Measurements from ENCODE around the gene RTL9.
"Not testable (repeated sequence)": the region's sequence is repeated elsewhere in the genome, so short reads cannot be mapped to it uniquely, and the experiment has no call there.

Gene RTL9

DNA sequence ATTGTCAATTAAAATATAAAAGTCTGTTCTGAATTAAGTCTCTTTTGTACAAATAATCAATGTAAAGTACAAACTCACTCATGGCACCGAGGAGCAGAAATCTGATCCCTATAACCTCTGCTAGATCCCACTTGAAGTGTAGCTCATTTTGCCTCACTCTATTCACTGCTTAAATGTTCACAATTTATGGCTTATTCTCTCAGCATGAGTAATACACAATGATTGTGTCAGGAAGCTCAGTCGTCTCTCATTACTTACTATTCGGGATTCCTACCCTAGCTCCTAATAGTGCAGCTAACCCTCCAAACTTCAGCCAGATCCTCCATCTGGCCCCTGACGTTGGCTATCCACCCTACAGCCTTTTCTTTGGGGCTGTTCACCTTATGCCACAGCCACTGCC lies 36.0 kb upstream of the RTL9 start:
- no peak for DNase-seq (ENCODE audit: extremely low read depth, low read depth)
- TF ChIP-seq, protein P1, sequence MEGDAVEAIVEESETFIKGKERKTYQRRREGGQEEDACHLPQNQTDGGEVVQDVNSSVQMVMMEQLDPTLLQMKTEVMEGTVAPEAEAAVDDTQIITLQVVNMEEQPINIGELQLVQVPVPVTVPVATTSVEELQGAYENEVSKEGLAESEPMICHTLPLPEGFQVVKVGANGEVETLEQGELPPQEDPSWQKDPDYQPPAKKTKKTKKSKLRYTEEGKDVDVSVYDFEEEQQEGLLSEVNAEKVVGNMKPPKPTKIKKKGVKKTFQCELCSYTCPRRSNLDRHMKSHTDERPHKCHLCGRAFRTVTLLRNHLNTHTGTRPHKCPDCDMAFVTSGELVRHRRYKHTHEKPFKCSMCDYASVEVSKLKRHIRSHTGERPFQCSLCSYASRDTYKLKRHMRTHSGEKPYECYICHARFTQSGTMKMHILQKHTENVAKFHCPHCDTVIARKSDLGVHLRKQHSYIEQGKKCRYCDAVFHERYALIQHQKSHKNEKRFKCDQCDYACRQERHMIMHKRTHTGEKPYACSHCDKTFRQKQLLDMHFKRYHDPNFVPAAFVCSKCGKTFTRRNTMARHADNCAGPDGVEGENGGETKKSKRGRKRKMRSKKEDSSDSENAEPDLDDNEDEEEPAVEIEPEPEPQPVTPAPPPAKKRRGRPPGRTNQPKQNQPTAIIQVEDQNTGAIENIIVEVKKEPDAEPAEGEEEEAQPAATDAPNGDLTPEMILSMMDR (IDR thresholded peaks at IDR 0.05; ENCODE audit: low read depth, low read length, missing control alignments), result no peak

DNA sequence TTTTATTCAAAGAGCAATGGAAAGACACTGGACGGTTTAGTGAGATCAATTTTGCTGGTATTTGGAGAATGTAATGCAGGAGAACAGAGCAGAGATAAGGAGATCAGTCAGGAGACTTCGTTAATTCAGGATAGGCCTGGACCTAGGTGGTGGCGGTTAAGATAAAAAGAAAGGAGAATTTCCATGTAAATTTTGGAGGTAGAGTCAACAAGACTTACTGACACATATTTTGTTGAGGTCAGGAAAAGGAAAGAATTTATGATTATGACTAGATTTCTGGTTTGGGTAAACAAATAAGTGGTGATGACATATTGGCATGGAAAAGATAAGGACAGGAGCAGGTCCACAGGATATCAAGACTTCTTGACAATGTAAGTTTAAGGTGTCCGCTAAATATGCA lies 31.9 kb upstream of the RTL9 start:
- no peak for DNase-seq (ENCODE audit: extremely low read depth, low read depth)
- no peak overlapping the region for H3K4me3 ChIP-seq (replicated peaks; ENCODE audit: low read depth, low read length)
- TF ChIP-seq, protein P1 (IDR thresholded peaks at IDR 0.05; ENCODE audit: low read depth, low read length, missing control alignments), result no peak

More for the DNA sequence above, 36.0 kb upstream of the RTL9 start:
- no peak overlapping the region for H3K4me3 ChIP-seq (replicated peaks; ENCODE audit: low read depth, low read length)

DNA sequence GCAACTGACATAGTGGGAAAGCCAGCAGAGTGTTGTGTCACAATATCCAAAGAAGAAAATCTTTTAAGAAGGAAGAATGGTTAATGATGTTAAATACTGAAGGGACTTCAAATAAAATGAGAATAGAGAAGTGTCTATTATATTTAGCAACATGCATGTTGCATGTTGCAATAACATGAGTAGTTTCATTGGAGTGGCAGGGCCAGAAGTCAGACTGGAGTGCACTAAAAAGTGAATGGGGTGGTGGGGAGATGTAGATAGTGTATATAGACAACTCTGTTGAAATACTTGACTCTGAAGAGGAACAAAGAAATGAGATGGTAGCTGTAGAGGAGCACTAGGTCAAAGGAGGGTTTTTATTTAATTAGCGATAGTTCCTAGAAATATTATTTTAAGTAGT lies 31.3 kb upstream of the RTL9 start:
- TF ChIP-seq, protein P1 (IDR thresholded peaks at IDR 0.05; ENCODE audit: low read depth, low read length, missing control alignments), result no peak
- DNase-seq (ENCODE audit: extremely low read depth, low read depth), result no peak
- H3K4me3 ChIP-seq (replicated peaks; ENCODE audit: low read depth, low read length), result no peak overlapping the region

DNA sequence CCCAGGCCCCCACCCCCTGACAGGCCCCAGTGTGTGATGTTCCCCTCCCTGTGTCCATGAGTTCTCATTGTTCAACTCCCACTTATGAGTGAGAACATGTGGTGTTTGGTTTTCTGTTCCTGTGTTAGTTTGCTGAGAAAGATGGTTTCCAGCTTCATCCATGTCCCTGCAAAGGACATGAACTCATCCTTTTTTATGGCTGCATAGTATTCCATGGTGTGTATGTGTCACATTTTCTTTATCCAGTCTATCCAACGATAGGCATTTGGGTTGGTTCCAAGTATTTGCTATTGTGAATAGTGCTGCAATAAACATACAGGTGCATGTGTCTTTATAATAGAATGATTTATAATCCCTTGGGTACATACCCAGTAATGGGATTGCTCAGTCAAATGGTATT lies 30.0 kb upstream of the RTL9 start:
- not testable (repeated sequence) for H3K4me3 ChIP-seq (replicated peaks; ENCODE audit: low read depth, low read length); DNase-seq (ENCODE audit: extremely low read depth, low read depth)

DNA sequence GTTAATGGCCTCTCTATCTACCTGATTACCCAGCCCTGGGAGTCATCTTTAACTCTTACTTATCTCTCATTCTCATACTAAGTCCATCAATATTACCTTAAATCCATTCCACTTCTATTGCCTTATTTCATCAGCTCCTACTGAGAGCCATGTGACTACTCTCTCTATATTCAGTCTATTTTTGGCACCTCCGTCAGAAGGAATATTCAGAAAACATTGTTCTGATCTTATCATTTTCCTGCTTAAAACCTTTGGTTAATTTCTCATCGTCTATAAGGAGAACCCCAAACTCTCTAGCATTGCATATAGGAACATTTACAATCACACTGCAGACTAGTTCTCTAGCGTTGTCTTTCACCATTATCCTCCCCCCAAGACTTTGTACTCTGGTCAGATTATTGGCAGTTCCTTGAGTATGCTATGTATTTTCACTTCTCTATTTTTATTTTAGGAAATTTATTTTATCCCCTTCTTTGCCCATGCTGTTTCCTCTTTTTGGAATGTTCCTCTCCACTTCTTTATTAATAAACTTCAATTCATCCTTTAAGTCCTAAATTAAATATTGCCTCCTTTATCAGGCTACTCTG lies 27.1 kb upstream of the RTL9 start:
- H3K4me3 ChIP-seq (replicated peaks; ENCODE audit: low read depth, low read length), result no peak overlapping the region
- DNase-seq (ENCODE audit: extremely low read depth, low read depth), result no peak
- TF ChIP-seq, protein P1 (IDR thresholded peaks at IDR 0.05; ENCODE audit: low read depth, low read length, missing control alignments), result no peak

DNA sequence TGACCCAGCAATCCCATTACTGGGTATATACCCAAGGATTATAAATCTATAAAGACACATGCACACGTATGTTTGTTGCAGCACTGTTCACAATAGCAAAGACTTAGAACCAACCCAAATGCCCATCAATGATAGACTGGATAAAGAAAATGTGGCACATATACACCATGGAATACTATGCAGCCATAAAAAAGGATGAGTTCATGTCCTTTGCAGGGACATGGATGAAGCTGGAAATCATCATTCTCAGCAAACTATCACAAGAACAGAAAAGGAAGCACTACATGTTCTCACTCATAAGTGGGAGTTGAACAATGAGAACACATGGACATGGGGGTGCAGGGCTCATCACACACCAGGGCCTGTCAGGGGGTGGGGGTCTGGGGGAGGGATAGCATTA lies 25.2 kb upstream of the RTL9 start:
- DNase-seq (ENCODE audit: extremely low read depth, low read depth); H3K4me3 ChIP-seq (replicated peaks; ENCODE audit: low read depth, low read length): not testable (repeated sequence)

DNA sequence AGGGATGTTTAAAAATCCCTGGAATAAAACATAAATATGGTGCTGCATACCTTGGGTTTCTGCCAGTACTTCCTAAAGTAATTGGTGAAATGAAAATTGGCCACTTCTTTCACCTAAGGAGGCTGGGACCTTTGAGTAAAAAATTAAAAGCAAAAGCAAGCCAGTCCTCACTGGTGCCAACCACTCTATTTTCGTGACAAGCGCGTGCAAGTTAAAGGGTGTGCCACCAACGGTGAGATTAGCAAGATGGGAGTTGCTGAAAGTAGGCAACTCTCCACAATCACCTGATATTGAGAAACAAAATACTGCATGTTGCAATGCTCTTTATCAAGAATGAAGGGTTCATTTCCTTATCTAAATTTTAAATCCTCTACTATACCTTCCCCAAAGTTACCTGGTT lies 19.7 kb upstream of the RTL9 start:
- DNase-seq (ENCODE audit: extremely low read depth, low read depth), result no peak
- TF ChIP-seq, protein P1 (IDR thresholded peaks at IDR 0.05; ENCODE audit: low read depth, low read length, missing control alignments), result no peak
- H3K4me3 ChIP-seq (replicated peaks; ENCODE audit: low read depth, low read length), result no peak overlapping the region
